Esophagus squamous epithelium (tissue), 5 donors: ENCODE measurements around the gene TRH. TPM values are rescaled to one million over a fixed set of nuclear protein-coding genes. Genes with fewer than 3 reads are reported as not detected.

Source experiments
- DNase-seq: peaks from one replicate; lab custom pipeline; 2025; lab: John Stamatoyannopoulos, UW
- H3K27ac ChIP-seq, 4 donors: fragments of 200-600 bp; sonication (generic); one replicate each; pipeline ENCODE4 v1.5.1; 2016 to 2019; ENCODE audit warnings: mild to moderate bottlenecking in 1 of 4
- H3K27me3 ChIP-seq, 4 donors: fragments of 200-600 bp; sonication (generic); 1 replicate in 3 of 4; 2 replicates in 1 of 4; pipeline versions ENCODE4 v1.5.1 to v1.6.0; 2017 to 2021; ENCODE audit warnings: antibody characterized with exemption in 1 of 4
- H3K36me3 ChIP-seq, 3 donors: fragments of 200-600 bp; sonication (generic); one replicate each; pipeline ENCODE4 v1.5.1; 2016 to 2019
- H3K4me1 ChIP-seq, 3 donors: fragments of 200-600 bp; sonication (generic); one replicate each; pipeline ENCODE4 v1.5.1; 2017 to 2019
- H3K4me3 ChIP-seq, 4 donors: fragments of 200-600 bp; sonication (generic); 1 replicate in 3 of 4; 2 replicates in 1 of 4; pipeline ENCODE4 v1.5.1; 2016 to 2019; ENCODE audit warnings: mild to moderate bottlenecking in 2 of 4, moderate library complexity in 1 of 4
- H3K9me3 ChIP-seq, 3 donors: fragments of 200-600 bp; sonication (generic); one replicate each; pipeline ENCODE4 v1.5.1; 2016 to 2019
- CTCF ChIP-seq, 6 experiments: fragments of 450-650 bp in 4 of 6; fragments of 200-600 bp in 2 of 6; sonication (generic) in 2 of 6; IDR thresholded peaks; one replicate each; pipeline ENCODE4 v1.5.1; 2016 to 2019; ENCODE audit warnings: antibody characterized with exemption in 6 of 6, mild to moderate bottlenecking in 4 of 6, moderate library complexity in 4 of 6
- POLR2A ChIP-seq, 4 donors: fragments of 450-650 bp; IDR thresholded peaks; one replicate each; pipeline ENCODE4 v1.6.1; 2017; ENCODE audit warnings: antibody characterized with exemption in 4 of 4, mild to moderate bottlenecking in 4 of 4, moderate library complexity in 3 of 4
- WGBS, 2 donors: methylation state at CpG; one replicate each; pipeline ENCODE4 v1.1.5; 2018; 5-methylcytosine and 5-hydroxymethylcytosine counted together
- intact Hi-C: fragments of 100-400 bp; cut with DNase I; formaldehyde crosslinking; loops from one replicate; pipeline ENCODE4 v1.15.0; 2022
- total RNA-seq, 4 donors: library from RNA; depleted of rRNA; stranded (reverse); fragments of >200 nt; gene quantifications; one replicate each; pipeline ENCODE4 v1.1.0, GENCODE V29; 2016
- donor health status: DM: yes; HTN: yes; CAD: no.

TRH gene
- total RNA-seq, 4 donors from 2014 or later: not detected

- H3K9me3 ChIP-seq: no peaks in the 10 kb centered on the region
- H3K4me1 ChIP-seq: no peaks in the 10 kb centered on the region
- no peaks in the 10 kb centered on the region for H3K36me3 ChIP-seq
- WGBS, 2 donors: 71 to 78% methylated on average over 1 to 3 of the region's 5 CpGs
- H3K27me3 ChIP-seq: peaks cover 0 to 18% (median 0%) of the 10 kb centered on the region in 4 donors
- TF ChIP-seq CTCF (IDR thresholded peaks at IDR 0.05) (no peak), POLR2A (IDR thresholded peaks at IDR 0.05) (no peak)
- DNase-seq: no peak
- no peak overlapping the region for H3K4me3 ChIP-seq
- H3K27ac ChIP-seq: no peak overlapping the region
- intact Hi-C loops: no loop called here
These were observed 13.4 kb upstream of the TRH start for GRCh38 chr3:129961141-129961541.

- Histone ChIP-seq H3K27me3 (peaks cover 0 to 4% (median 0%) of the 10 kb centered on the region in 4 donors), H3K36me3 (no peaks in the 10 kb centered on the region), H3K4me3 (no peak overlapping the region), H3K9me3 (no peaks in the 10 kb centered on the region), H3K4me1 (no peaks in the 10 kb centered on the region), H3K27ac (no peak overlapping the region)
- no peak for DNase-seq
- no peak for TF ChIP-seq CTCF (IDR thresholded peaks at IDR 0.05)
- no peak for TF ChIP-seq POLR2A (IDR thresholded peaks at IDR 0.05)
- intact Hi-C loops: no loop called here
- 76 to 83% methylated on average over 3 of the region's 3 CpGs for WGBS, 2 donors
These were observed 11.9 kb upstream of the TRH start for GRCh38 chr3:129962600-129962999.

- H3K4me3 ChIP-seq: no peak overlapping the region
- H3K27me3 ChIP-seq: no peaks in the 10 kb centered on the region
- no peak for TF ChIP-seq CTCF (IDR thresholded peaks at IDR 0.05)
- no peak for TF ChIP-seq POLR2A (IDR thresholded peaks at IDR 0.05)
- intact Hi-C loops: no loop called here
- no peaks in the 10 kb centered on the region for H3K36me3 ChIP-seq
- H3K27ac ChIP-seq: no peak overlapping the region
- DNase-seq: no peak
- no peaks in the 10 kb centered on the region for H3K9me3 ChIP-seq
- H3K4me1 ChIP-seq: no peaks in the 10 kb centered on the region
- 57 to 73% methylated on average over 1 to 2 of the region's 2 CpGs for WGBS, 2 donors
These were observed 8.6 kb upstream of the TRH start for GRCh38 chr3:129965937-129966336.

- Histone ChIP-seq H3K9me3 (no peaks in the 10 kb centered on the region), H3K27me3 (peaks cover 0 to 2% (median 0%) of the 10 kb centered on the region in 4 donors), H3K27ac (no peak overlapping the region), H3K36me3 (no peaks in the 10 kb centered on the region), H3K4me3 (no peak overlapping the region), H3K4me1 (no peaks in the 10 kb centered on the region)
- 45% methylated on average over 4 of the region's 4 CpGs for WGBS, 2 donors
- intact Hi-C loops: no loop called here
- TF ChIP-seq POLR2A (IDR thresholded peaks at IDR 0.05) (no peak), CTCF (IDR thresholded peaks at IDR 0.05) (no peak)
- no peak for DNase-seq
These were observed 7.6 kb upstream of the TRH start for GRCh38 chr3:129966876-129967275.

- Histone ChIP-seq H3K36me3 (no peaks in the 10 kb centered on the region), H3K27ac (no peak overlapping the region), H3K27me3 (peaks cover 0 to 10% (median 0%) of the 10 kb centered on the region in 4 donors), H3K9me3 (no peaks in the 10 kb centered on the region), H3K4me3 (no peak overlapping the region), H3K4me1 (no peaks in the 10 kb centered on the region)
- DNase-seq: no peak
- intact Hi-C loops: no loop called here
- TF ChIP-seq POLR2A (IDR thresholded peaks at IDR 0.05) (no peak), CTCF (IDR thresholded peaks at IDR 0.05) (no peak)
- 63 to 89% methylated on average over 4 to 5 of the region's 5 CpGs for WGBS, 2 donors
These were observed 6.8 kb upstream of the TRH start for GRCh38 chr3:129967761-129968160.
